GM10266 (cell line): Measurements from ENCODE around the gene CASP9.
"Not testable (repeated sequence)": the region's sequence is repeated elsewhere in the genome, so short reads cannot be mapped to it uniquely, and the experiment has no call there.

Experiments
- DNase-seq: peaks from one replicate; pipeline ENCODE4 v3.0.0; 2012; ENCODE audit errors: extremely low spot score
- TF ChIP-seq, protein P1 (sequence below): IDR thresholded peaks from 2 replicates; pipeline ENCODE4 v1.5.1; 2012; ENCODE audit warnings: mild to moderate bottlenecking, low read depth; ENCODE audit not compliant: control insufficient read depth, insufficient read depth; ENCODE audit errors: missing control alignments

Gene CASP9

GRCh38 chr1:15483971-15484370 is 40.0 kb downstream of the CASP9 start:
- TF ChIP-seq, protein P1, sequence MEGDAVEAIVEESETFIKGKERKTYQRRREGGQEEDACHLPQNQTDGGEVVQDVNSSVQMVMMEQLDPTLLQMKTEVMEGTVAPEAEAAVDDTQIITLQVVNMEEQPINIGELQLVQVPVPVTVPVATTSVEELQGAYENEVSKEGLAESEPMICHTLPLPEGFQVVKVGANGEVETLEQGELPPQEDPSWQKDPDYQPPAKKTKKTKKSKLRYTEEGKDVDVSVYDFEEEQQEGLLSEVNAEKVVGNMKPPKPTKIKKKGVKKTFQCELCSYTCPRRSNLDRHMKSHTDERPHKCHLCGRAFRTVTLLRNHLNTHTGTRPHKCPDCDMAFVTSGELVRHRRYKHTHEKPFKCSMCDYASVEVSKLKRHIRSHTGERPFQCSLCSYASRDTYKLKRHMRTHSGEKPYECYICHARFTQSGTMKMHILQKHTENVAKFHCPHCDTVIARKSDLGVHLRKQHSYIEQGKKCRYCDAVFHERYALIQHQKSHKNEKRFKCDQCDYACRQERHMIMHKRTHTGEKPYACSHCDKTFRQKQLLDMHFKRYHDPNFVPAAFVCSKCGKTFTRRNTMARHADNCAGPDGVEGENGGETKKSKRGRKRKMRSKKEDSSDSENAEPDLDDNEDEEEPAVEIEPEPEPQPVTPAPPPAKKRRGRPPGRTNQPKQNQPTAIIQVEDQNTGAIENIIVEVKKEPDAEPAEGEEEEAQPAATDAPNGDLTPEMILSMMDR = no peak

DNA sequence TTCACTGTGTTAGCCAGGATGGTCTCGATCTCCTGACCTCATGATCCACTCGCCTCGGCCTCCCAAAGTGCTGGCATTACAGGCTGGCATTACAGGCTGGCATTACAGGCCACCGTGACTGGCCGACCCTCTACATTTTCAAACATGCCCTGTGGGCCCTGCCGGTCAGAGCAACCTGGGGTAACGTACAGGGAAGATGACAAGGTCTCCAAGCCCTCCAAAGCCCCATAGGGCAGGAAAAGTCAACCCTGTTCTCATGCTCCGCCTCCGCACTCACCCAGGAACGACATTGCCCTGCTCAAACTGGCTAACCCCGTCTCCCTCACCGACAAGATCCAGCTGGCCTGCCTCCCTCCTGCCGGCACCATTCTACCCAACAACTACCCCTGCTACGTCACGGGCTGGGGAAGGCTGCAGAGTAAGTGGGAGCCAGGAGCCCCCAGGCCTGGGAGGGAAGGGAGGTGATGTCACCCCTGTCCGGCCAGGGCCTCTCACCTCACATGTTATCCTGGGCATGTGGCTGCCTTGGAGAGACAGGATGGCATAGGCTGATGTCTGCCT is 41.0 kb downstream of the CASP9 start:
- DNase-seq = not testable (repeated sequence)

More at GRCh38 chr1:15483971-15484370, 40.0 kb downstream of the CASP9 start:
- DNase-seq = no peak

DNA sequence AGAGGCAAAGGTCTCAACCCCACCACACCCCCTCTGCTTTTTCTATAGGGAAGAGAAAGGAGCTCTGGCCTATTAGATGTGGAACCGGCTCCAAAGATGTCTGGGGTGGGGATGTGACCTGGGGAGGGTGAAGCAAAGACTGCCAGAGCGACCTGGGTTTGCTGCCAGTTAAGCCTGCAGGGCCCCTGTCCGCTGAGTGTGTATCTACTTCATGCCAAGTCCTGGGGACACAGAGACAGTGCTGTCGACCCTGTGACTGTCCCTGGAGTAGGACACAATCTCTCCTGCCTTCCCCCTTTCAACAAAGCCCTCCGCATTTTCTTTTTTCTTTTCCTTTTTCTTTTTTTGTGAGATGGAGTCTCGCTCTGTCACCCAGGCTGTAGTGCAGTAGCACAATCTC is 41.6 kb downstream of the CASP9 start:
- not testable (repeated sequence) for DNase-seq

DNA sequence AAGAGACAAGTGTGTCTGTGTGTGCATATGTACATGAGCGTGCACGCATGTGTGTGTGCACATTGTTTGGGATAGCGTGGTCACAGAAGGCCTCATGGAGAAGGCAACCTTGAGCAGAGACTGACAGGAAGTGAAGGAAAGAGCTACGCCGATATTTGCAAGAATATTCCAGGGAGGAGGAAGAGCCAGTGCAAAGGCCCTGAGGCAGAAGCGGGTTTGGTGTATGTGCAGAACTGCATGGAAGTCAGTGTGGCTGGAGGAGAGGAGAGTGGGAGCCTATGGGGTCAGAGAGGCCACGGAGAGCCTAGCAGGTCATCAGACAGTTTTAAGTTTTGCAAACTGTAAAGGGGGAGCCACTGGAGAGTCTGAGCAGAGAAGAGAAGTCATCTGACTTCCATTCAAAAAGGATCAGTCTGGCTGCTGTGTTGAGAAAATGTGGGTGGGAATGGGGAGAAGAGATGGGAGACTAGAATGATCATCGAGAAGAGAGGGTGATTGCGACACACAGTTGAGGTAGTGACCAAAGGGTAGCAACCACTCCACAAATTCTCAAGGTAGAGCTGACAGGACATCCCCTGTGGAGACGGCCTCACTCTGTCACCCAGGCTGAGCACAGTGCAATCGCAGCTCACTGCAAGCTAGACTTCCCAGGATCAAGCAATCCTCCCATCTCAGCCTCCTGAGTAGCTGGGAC is 44.2 kb downstream of the CASP9 start:
- DNase-seq = no peak
- TF ChIP-seq, protein P1 = no peak

GRCh38 chr1:15477646-15478212 is 46.3 kb downstream of the CASP9 start:
- TF ChIP-seq, protein P1 = no peak
- DNase-seq = no peak

DNA sequence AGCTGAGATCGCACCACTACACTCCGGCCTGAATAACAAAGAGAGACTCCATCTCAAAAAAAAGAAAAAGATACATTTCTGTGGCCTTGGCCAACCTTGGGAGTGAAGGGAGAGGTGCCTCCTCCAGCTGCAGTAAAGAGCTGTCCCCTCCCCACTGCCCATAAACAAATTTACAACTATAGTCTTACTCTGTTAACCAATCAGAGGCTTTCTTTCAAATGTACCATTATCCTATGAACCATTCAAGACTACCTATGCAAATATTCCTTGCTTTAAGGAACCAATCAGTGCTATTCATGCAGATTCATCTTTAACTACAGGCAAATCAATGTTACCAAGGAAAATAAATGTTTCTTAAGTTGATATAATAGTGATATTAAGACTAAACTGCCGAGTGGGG is 47.1 kb downstream of the CASP9 start:
- DNase-seq = no peak
- TF ChIP-seq, protein P1 = no peak

GRCh38 chr1:15475752-15476314 is 48.2 kb downstream of the CASP9 start, which contains the start of gene CELA2B:
TSS of gene CELA2B (plus strand) at chr1:15476104. CDS start at chr1:15476126, 22 bp downstream.
- TF ChIP-seq, protein P1 = no peak
- DNase-seq = no peak

GRCh38 chr1:15472587-15472986 is 51.4 kb downstream of the CASP9 start:
- TF ChIP-seq, protein P1 = no peak
- DNase-seq = no peak

DNA sequence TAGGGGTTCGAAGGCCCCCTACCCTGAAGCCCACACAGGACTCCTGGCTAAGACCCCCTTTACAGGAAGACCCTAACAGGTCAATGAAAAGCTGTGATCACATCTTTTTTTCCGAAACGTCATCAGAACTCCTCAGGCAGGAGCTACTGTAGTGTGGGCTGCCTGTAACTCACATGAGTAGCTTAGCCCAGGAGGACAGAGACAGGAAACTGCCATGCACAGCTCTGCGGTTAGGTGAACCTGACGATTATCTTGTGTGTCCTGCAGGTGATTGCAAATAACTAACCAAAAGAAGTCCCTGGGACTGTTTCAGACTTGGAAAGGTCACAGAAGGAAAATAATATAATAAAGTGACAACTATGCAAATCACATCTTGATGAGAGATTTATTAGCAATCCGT is 52.3 kb downstream of the CASP9 start:
- DNase-seq = not testable (repeated sequence)

GRCh38 chr1:15471067-15471466 is 52.9 kb downstream of the CASP9 start:
- DNase-seq = not testable (repeated sequence)

DNA sequence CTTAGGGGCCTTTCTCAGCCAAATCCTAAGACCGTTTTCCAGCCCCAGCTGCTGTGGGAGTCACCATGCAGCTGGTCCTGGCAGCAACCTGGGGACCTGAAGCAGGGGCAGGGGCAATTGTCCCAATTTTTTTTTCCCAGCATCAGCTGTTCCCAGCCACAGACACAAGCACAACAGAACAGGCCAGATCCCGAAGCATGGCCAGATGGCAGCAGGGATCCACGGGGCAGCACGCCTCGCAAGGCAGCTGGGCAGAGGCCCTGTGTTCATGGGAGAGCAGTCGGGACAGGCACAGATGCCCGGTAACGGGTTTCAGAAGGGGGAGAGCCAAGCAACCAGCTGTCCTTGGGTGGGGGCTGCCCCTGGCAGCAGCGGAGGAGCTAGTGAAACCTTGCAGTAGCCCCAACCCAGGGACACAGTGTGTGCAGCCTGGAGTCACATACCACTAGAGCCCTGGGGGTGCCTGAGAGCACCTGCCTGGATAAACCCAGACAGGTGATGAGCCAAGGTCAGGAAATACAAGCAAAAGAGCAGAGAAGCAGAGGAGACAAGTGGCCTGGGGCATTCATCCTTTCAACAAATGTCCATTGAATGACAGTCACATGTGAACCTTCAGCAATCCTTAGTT is 54.1 kb downstream of the CASP9 start:
- DNase-seq = not testable (repeated sequence)
